B cell (primary cell): ENCODE measurements around the gene ANGPTL8. TPM values are rescaled to one million over a fixed set of nuclear protein-coding genes. Genes with fewer than 3 reads are reported as not detected.

ENCODE experiments used
- ATAC-seq: fragments of 200-7000 bp; cut with Tn5 transposase; one replicate; pipeline ENCODE4 v1.10.0; 2021; ENCODE audit warnings: low read depth, mild to moderate bottlenecking, moderate number of reproducible peaks, moderate library complexity
- CTCF ChIA-PET: fragments of 350-600 bp; sonication (Branson Sonifier 250); formaldehyde crosslinking; loops from one replicate; lab custom pipeline; 2021; ENCODE audit warnings: antibody characterized with exemption, inconsistent platforms; lab: Charles Lee
- POLR2A ChIA-PET: fragments of 350-600 bp; sonication (Branson Sonifier 250); formaldehyde crosslinking; loops from one replicate; lab custom pipeline; 2021; ENCODE audit warnings: antibody characterized with exemption; lab: Charles Lee
- DNase-seq: peaks from one replicate; pipeline ENCODE4 v3.0.0; 2013
- H2AFZ ChIP-seq: 2 replicates; pipeline ENCODE4 v1.6.1; 2012; ENCODE audit warnings: mild to moderate bottlenecking, low read depth, low read length; ENCODE audit not compliant: insufficient read depth, poor library complexity, severe bottlenecking
- H3K27ac ChIP-seq, 2 donors: 1 replicate in 1 of 2; 2 replicates in 1 of 2; pipeline ENCODE4 v1.5.1; 2012 to 2013; ENCODE audit warnings: low read length in 2 of 2, mild to moderate bottlenecking in 2 of 2, moderate library complexity in 1 of 2
- H3K27me3 ChIP-seq, 4 experiments: fragments of 200-600 bp in 1 of 4; sonication (generic) in 1 of 4; replicated peaks in 1 of 4; 1 replicate in 2 of 4; 2 replicates in 2 of 4; pipeline versions ENCODE4 v1.6.1 to v1.7.0; 2013 to 2016; ENCODE audit warnings: low read length in 3 of 4, mild to moderate bottlenecking in 2 of 4, mixed read lengths in 1 of 4, moderate library complexity in 1 of 4; ENCODE audit not compliant: insufficient read depth in 4 of 4, control insufficient read depth in 3 of 4; ENCODE audit errors: control extremely low read depth in 1 of 4
- H3K36me3 ChIP-seq, 2 experiments: replicated peaks in 1 of 2; 1 replicate in 1 of 2; 2 replicates in 1 of 2; pipeline versions ENCODE4 v1.6.1 to v1.7.1; 2013; ENCODE audit warnings: low read length in 1 of 2; ENCODE audit not compliant: insufficient read depth in 2 of 2, control insufficient read depth in 1 of 2; ENCODE audit errors: control extremely low read depth in 1 of 2, extremely low read depth in 1 of 2
- H3K4me1 ChIP-seq, 2 donors: fragments of 200-600 bp in 1 of 2; sonication (generic) in 1 of 2; 1 replicate in 1 of 2; 2 replicates in 1 of 2; pipeline versions ENCODE4 v1.5.1 to v1.6.1; 2013 to 2017; ENCODE audit warnings: low read length in 2 of 2; ENCODE audit not compliant: control insufficient read depth in 2 of 2, insufficient read depth in 2 of 2
- H3K4me2 ChIP-seq: replicated peaks from 2 replicates; pipeline ENCODE3; 2012; ENCODE audit warnings: mild to moderate bottlenecking, low read depth, low read length; ENCODE audit not compliant: poor library complexity, severe bottlenecking
- H3K4me3 ChIP-seq, 5 experiments: fragments of 200-600 bp in 1 of 5; sonication (generic) in 1 of 5; 1 replicate in 3 of 5; 2 replicates in 2 of 5; pipeline versions ENCODE4 v1.5.1 to v1.7.0; 2011 to 2016; ENCODE audit warnings: low read length in 4 of 5, mild to moderate bottlenecking in 4 of 5, low read depth in 2 of 5, control low read depth in 1 of 5, moderate library complexity in 1 of 5; ENCODE audit not compliant: insufficient read depth in 1 of 5; ENCODE audit errors: control extremely low read depth in 1 of 5, extremely low read depth in 1 of 5
- H3K79me2 ChIP-seq: fragments of 200-600 bp; sonication (generic); one replicate; pipeline ENCODE4 v1.6.0; 2016; ENCODE audit warnings: low read length; ENCODE audit not compliant: control insufficient read depth, insufficient read depth
- H3K9ac ChIP-seq: fragments of 200-600 bp; sonication (generic); 2 replicates; pipeline ENCODE4 v1.6.1; 2017; ENCODE audit warnings: mild to moderate bottlenecking, low read length, moderate library complexity
- H3K9me3 ChIP-seq, 3 donors: one replicate each; pipeline versions ENCODE4 v1.6.1 to v1.7.1; 2013; ENCODE audit warnings: low read length in 2 of 3; ENCODE audit not compliant: control insufficient read depth in 2 of 3, insufficient read depth in 1 of 3; ENCODE audit errors: control extremely low read depth in 1 of 3
- H4K20me1 ChIP-seq: 2 replicates; pipeline ENCODE4 v1.6.0; 2012; ENCODE audit warnings: mild to moderate bottlenecking, low read length; ENCODE audit not compliant: insufficient read depth, control insufficient read depth, poor library complexity, severe bottlenecking
- H3K27ac Mint-ChIP-seq: one replicate; pipeline ENCODE4 v1.8.0; 2021; ENCODE audit warnings: mixed read lengths
- H3K27me3 Mint-ChIP-seq: one replicate; pipeline ENCODE4 v1.8.0; 2021; ENCODE audit warnings: mixed read lengths
- H3K4me1 Mint-ChIP-seq: one replicate; pipeline ENCODE4 v1.8.0; 2021; ENCODE audit warnings: mixed read lengths
- H3K4me3 Mint-ChIP-seq: one replicate; pipeline ENCODE4 v1.8.0; 2021; ENCODE audit warnings: mixed read lengths
- H3K9me3 Mint-ChIP-seq: one replicate; pipeline ENCODE4 v1.8.0; 2022; ENCODE audit warnings: mixed read lengths; ENCODE audit not compliant: insufficient read depth
- CTCF ChIP-seq: fragments of 200-600 bp; IDR thresholded peaks from one replicate; pipeline ENCODE4 v1.8.0; 2022; ENCODE audit warnings: antibody characterized with exemption, mild to moderate bottlenecking
- EZH2 ChIP-seq: IDR thresholded peaks from 2 replicates; pipeline ENCODE4 v1.6.1; 2012; ENCODE audit warnings: borderline replicate concordance, low read depth, mild to moderate bottlenecking, moderate library complexity, low read length; ENCODE audit not compliant: insufficient read depth, poor library complexity, severe bottlenecking
- WGBS: methylation state at CpG from one replicate; pipeline ENCODE4 v1.1.5; 2013; ENCODE audit warnings: missing lambda C conversion rate; ENCODE audit not compliant: insufficient coverage; 5-methylcytosine and 5-hydroxymethylcytosine counted together
- intact Hi-C: fragments of 100-400 bp; cut with micrococcal nuclease; formaldehyde crosslinking; loops from one replicate; pipeline ENCODE4 v1.10.0; 2022
- polyA plus RNA-seq: library from polyadenylated mRNA; depleted of rRNA; stranded (reverse); fragments of >200 nt; gene quantifications from 2 replicates; pipeline ENCODE4 v1.2.3, GENCODE V29; 2012
- total RNA-seq, 2 donors: library from RNA; stranded (reverse); fragments of 120-200 nt in 1 of 2; gene quantifications; 1 replicate in 1 of 2; 2 replicates in 1 of 2; pipeline versions ENCODE4 v1.2.3 to v1.2.4, GENCODE V29; 2013 to 2022

ANGPTL8 gene
- total and polyA plus RNA-seq, 2 donors (not counting 1 experiment from before 2014, with no cell fraction given) = not detected

- Histone ChIP-seq H3K27me3 (peaks cover 0 to 3% (median 1%) of the 10 kb centered on the region in 4 experiments), H3K4me3 (no peak overlapping the region), H3K36me3 (no peaks in the 10 kb centered on the region), H4K20me1 (no peaks in the 10 kb centered on the region), H3K4me2 (no peak overlapping the region), H2AFZ (no peak overlapping the region), H3K4me1 (peaks cover 3 to 4% of the 10 kb centered on the region in 2 donors), H3K9me3 (peaks cover 0 to 35% (median 12%) of the 10 kb centered on the region in 3 donors), H3K79me2 (no peaks in the 10 kb centered on the region), H3K27ac (no peak overlapping the region), H3K9ac (no peak overlapping the region)
- ChIA-PET POLR2A (interaction anchor here (0.5 kb wide), 1 partner anchor 20 kb away, joined by 3 read pairs; no protein-coding TSS in a partner anchor), CTCF (interaction anchor here (0.6 to 1.6 kb wide), 2 partner anchors 38 to 343 kb away, joined by 3 to 4 read pairs; no protein-coding TSS in a partner anchor)
- TF ChIP-seq EZH2 (no peak), CTCF (no peak)
- Mint-ChIP-seq H3K9me3 (peaks cover 4% of the 10 kb centered on the region), H3K4me1 (peaks cover 6% of the 10 kb centered on the region), H3K4me3 (no peak overlapping the region), H3K27ac (no peak overlapping the region), H3K27me3 (no peaks in the 10 kb centered on the region)
- ATAC-seq = no peak
- DNase-seq = no peak
- intact Hi-C loops = no loop called here
- 93% methylated on average over 11 of the region's 11 CpGs for WGBS
Measured at GRCh38 chr19:11242025-11242424, 2.6 kb downstream of the ANGPTL8 start.

- 36% methylated on average over 48 of the region's 48 CpGs for WGBS
- Histone ChIP-seq H3K79me2 (no peaks in the 10 kb centered on the region), H4K20me1 (no peaks in the 10 kb centered on the region), H2AFZ (no peak overlapping the region), H3K4me1 (peaks cover 3 to 4% of the 10 kb centered on the region in 2 donors), H3K9ac (no peak overlapping the region), H3K4me2 (peak overlapping the region; percentile 69), H3K27me3 (peaks cover 0 to 3% (median 1%) of the 10 kb centered on the region in 4 experiments), H3K9me3 (peaks cover 0 to 28% (median 11%) of the 10 kb centered on the region in 3 donors), H3K36me3 (no peaks in the 10 kb centered on the region), H3K27ac (no peak overlapping the region), H3K4me3 (no peak overlapping the region)
- Mint-ChIP-seq H3K27me3 (no peaks in the 10 kb centered on the region), H3K4me1 (peaks cover 6% of the 10 kb centered on the region), H3K27ac (no peak overlapping the region), H3K9me3 (peaks cover 4% of the 10 kb centered on the region), H3K4me3 (peak overlapping the region; percentile 27)
- ATAC-seq = peak; percentile 99
- intact Hi-C loops = loop anchor here (1.0 kb wide), 2 partner anchors 103 to 239 kb away; partner anchors contain the start of genes CCDC159 and TMEM205
- ChIA-PET POLR2A (no interaction called here), CTCF (interaction anchor here (0.6 to 2.8 kb wide), 5 partner anchors 10 to 240 kb away, joined by 3 to 13 read pairs (median 3); no protein-coding TSS in a partner anchor)
- DNase-seq = peak; percentile 78
- TF ChIP-seq CTCF = peak; percentile 76
- no peak for TF ChIP-seq EZH2
Measured at GRCh38 chr19:11242864-11243797, 3.7 kb downstream of the ANGPTL8 start.
